Measurements from ENCODE around the gene SLC14A1.

DNA sequence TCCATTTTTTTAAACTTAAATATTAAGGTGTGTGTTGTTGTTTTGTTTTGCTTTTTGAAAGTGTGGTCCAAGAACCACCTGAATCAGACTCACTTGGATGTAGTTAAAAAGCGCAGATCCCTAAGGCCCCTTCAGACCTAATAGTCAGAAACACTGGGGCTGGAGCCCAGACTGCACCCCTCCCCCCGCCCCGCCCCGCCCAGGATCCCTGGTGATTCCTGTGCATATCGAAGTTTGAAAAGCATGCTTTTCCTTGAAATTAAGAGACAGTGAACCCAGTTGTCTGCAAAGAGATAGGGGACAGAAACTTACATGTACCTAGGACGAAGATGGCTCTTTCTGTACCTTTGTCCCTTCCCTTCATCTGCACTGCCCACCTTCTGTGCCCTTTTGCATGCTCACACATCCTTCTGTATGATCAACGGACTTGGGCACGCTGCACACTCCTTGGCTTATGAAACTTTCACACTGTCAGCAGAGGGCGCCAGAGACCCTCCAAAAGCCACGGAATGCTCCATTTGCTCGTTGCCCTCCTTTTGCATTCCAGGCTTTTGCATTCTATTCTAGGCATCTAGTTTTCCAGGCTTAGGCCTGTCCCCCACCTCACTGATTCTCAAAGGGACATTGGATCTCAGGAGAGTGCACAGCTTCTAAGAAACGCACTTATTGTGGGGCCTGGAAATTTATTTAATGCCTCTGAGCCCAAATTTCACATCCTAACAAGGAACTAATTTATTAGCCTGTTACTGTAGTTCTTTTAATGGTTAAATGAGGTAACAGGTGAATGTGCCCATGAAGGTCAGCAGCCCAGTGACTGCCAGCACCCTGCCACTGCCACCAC is 32.8 kb upstream of the SLC14A1 start:
- no peak for TF ChIP-seq EZH2phosphoT487 (IDR thresholded peaks at IDR 0.05; ENCODE audit: borderline replicate concordance, low read length)
- TF ChIP-seq, protein P1, sequence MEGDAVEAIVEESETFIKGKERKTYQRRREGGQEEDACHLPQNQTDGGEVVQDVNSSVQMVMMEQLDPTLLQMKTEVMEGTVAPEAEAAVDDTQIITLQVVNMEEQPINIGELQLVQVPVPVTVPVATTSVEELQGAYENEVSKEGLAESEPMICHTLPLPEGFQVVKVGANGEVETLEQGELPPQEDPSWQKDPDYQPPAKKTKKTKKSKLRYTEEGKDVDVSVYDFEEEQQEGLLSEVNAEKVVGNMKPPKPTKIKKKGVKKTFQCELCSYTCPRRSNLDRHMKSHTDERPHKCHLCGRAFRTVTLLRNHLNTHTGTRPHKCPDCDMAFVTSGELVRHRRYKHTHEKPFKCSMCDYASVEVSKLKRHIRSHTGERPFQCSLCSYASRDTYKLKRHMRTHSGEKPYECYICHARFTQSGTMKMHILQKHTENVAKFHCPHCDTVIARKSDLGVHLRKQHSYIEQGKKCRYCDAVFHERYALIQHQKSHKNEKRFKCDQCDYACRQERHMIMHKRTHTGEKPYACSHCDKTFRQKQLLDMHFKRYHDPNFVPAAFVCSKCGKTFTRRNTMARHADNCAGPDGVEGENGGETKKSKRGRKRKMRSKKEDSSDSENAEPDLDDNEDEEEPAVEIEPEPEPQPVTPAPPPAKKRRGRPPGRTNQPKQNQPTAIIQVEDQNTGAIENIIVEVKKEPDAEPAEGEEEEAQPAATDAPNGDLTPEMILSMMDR (conservative IDR thresholded peaks at IDR 0.05; ENCODE audit: low read depth, low read length): peak; percentile 71

Measured in PC-3 (cell line).